H1 (cell line): ENCODE data around the gene LPP. TPM values are rescaled to one million over a fixed set of nuclear protein-coding genes. Genes with fewer than 3 reads are reported as not detected.

ENCODE experiments used
- CTCF ChIA-PET: fragments of 300-600 bp; sonication (Branson Sonifier 250); formaldehyde crosslinking; loops from one replicate; lab custom pipeline; 2021; ENCODE audit not compliant: partially characterized antibody; lab: Charles Lee
- POLR2A ChIA-PET: fragments of 300-600 bp; sonication (Branson Sonifier 250); formaldehyde crosslinking; loops from one replicate; lab custom pipeline; 2021; ENCODE audit warnings: inconsistent platforms; ENCODE audit not compliant: partially characterized antibody; lab: Charles Lee
- DNase-seq, 2 experiments: peaks; one replicate each; pipeline versions ENCODE4 v3.0.0 to v3.0.0-alpha.2; 2010 to 2022; ENCODE audit warnings: low spot score in 2 of 2, low read depth in 1 of 2, mixed read lengths in 1 of 2
- FAIRE-seq: peaks from 2 replicates; lab custom pipeline; 2011; peaks lifted over from hg19 to GRCh38; lab: Jason Lieb, UNC
- H2AFZ ChIP-seq: 2 replicates; pipeline ENCODE4 v1.8.1; 2012; ENCODE audit warnings: low read length, inconsistent platforms
- H2AK5ac ChIP-seq: 2 replicates; pipeline ENCODE4 v1.6.1; 2013; ENCODE audit warnings: low read depth, low read length
- H2BK120ac ChIP-seq: replicated peaks from 2 replicates; pipeline ENCODE3; 2013; ENCODE audit warnings: low read depth, low read length, inconsistent platforms
- H2BK12ac ChIP-seq: 2 replicates; pipeline ENCODE4 v1.6.1; 2013; ENCODE audit warnings: low read depth, low read length
- H2BK15ac ChIP-seq: 2 replicates; pipeline ENCODE4 v1.6.1; 2013; ENCODE audit warnings: low read length
- H2BK20ac ChIP-seq: 2 replicates; pipeline ENCODE4 v1.6.1; 2013; ENCODE audit warnings: low read length
- H2BK5ac ChIP-seq: 2 replicates; pipeline ENCODE4 v1.6.1; 2013; ENCODE audit warnings: low read depth, low read length
- H3K14ac ChIP-seq: 2 replicates; pipeline ENCODE4 v1.6.1; 2013; ENCODE audit warnings: inconsistent platforms; ENCODE audit not compliant: insufficient read length
- H3K18ac ChIP-seq: 2 replicates; pipeline ENCODE4 v1.6.1; 2013; ENCODE audit warnings: low read length; ENCODE audit errors: extremely low read depth
- H3K23ac ChIP-seq: 2 replicates; pipeline ENCODE4 v1.6.1; 2013; ENCODE audit warnings: inconsistent platforms; ENCODE audit not compliant: insufficient read length
- H3K23me2 ChIP-seq: 2 replicates; pipeline ENCODE4 v1.6.1; 2013; ENCODE audit warnings: low read depth, low read length
- H3K27ac ChIP-seq: 2 replicates; pipeline ENCODE4 v1.6.1; 2011; ENCODE audit warnings: low read depth, low read length, inconsistent platforms
- H3K27me3 ChIP-seq, 4 experiments: replicated peaks in 1 of 4; 1 replicate in 1 of 4; 2 replicates in 3 of 4; pipeline versions ENCODE4 v1.6.1 to v1.8.1; 2011 to 2013; ENCODE audit warnings: low read length in 3 of 4, mild to moderate bottlenecking in 3 of 4, inconsistent platforms in 2 of 4, mixed read lengths in 2 of 4, moderate library complexity in 1 of 4; ENCODE audit not compliant: control insufficient read depth in 3 of 4, insufficient read depth in 3 of 4; ENCODE audit errors: extremely low read depth in 1 of 4
- H3K36me3 ChIP-seq, 4 experiments: 2 replicates each; pipeline versions ENCODE4 v1.6.1 to v1.8.1; 2011 to 2013; ENCODE audit warnings: mild to moderate bottlenecking in 4 of 4, low read length in 3 of 4, moderate library complexity in 2 of 4, control low read depth in 1 of 4, inconsistent platforms in 1 of 4; ENCODE audit not compliant: insufficient read depth in 4 of 4, control insufficient read depth in 2 of 4
- H3K4ac ChIP-seq: replicated peaks from 2 replicates; pipeline ENCODE3; 2013; ENCODE audit warnings: low read length, low read depth, mixed read lengths, inconsistent platforms; ENCODE audit not compliant: insufficient read length
- H3K4me1 ChIP-seq, 4 experiments: replicated peaks in 1 of 4; 1 replicate in 1 of 4; 2 replicates in 3 of 4; pipeline versions ENCODE4 v1.6.1 to v1.8.1; 2011 to 2013; ENCODE audit warnings: low read length in 3 of 4, inconsistent platforms in 2 of 4, mixed read lengths in 1 of 4; ENCODE audit not compliant: insufficient read depth in 4 of 4, control insufficient read depth in 3 of 4
- H3K4me2 ChIP-seq, 2 experiments: 2 replicates each; pipeline versions ENCODE4 v1.6.1 to v1.8.1; 2011 to 2013; ENCODE audit warnings: low read depth in 2 of 2, low read length in 2 of 2, control low read depth in 1 of 2, inconsistent platforms in 1 of 2, mild to moderate bottlenecking in 1 of 2; ENCODE audit not compliant: insufficient read depth in 1 of 2
- H3K4me3 ChIP-seq, 4 experiments: fragments of 200-600, 300-600 bp in 1 of 4; sonication (generic), shearing (Covaris generic), sonication (Bioruptor Twin) in 1 of 4; 2 replicates each; pipeline versions ENCODE4 v1.5.1 to v1.8.1; 2011 to 2016; ENCODE audit warnings: low read length in 4 of 4, low read depth in 3 of 4, control low read depth in 2 of 4, inconsistent platforms in 2 of 4, mild to moderate bottlenecking in 2 of 4, mixed read lengths in 1 of 4, moderate library complexity in 1 of 4; ENCODE audit not compliant: insufficient read depth in 2 of 4; ENCODE audit errors: extremely low read depth in 1 of 4
- H3K56ac ChIP-seq: replicated peaks from 2 replicates; pipeline ENCODE3; 2013; ENCODE audit warnings: low read depth, mild to moderate bottlenecking, mixed read lengths, low read length, inconsistent platforms; ENCODE audit not compliant: insufficient read length
- H3K79me1 ChIP-seq: 2 replicates; pipeline ENCODE4 v1.6.1; 2013; ENCODE audit warnings: low read depth, low read length, control low read depth
- H3K79me2 ChIP-seq, 2 experiments: 2 replicates each; pipeline versions ENCODE4 v1.6.1 to v1.8.1; 2012 to 2013; ENCODE audit warnings: low read length in 2 of 2, mild to moderate bottlenecking in 2 of 2, inconsistent platforms in 1 of 2; ENCODE audit not compliant: insufficient read depth in 2 of 2, control insufficient read depth in 1 of 2
- H3K9ac ChIP-seq, 4 experiments: replicated peaks in 1 of 4; 1 replicate in 1 of 4; 2 replicates in 3 of 4; pipeline versions ENCODE4 v1.6.1 to v1.8.1; 2011 to 2013; ENCODE audit warnings: low read depth in 3 of 4, low read length in 3 of 4, control low read depth in 2 of 4, mild to moderate bottlenecking in 2 of 4, moderate library complexity in 2 of 4, inconsistent platforms in 1 of 4; ENCODE audit errors: extremely low read depth in 1 of 4
- H3K9me3 ChIP-seq, 2 experiments: 2 replicates each; pipeline versions ENCODE4 v1.6.1 to v1.8.1; 2012 to 2013; ENCODE audit warnings: mild to moderate bottlenecking in 2 of 2, moderate library complexity in 2 of 2, control low read depth in 1 of 2, inconsistent platforms in 1 of 2, low read depth in 1 of 2, low read length in 1 of 2, mixed read lengths in 1 of 2; ENCODE audit not compliant: insufficient read depth in 2 of 2
- H4K20me1 ChIP-seq, 2 experiments: replicated peaks in 1 of 2; 2 replicates each; pipeline versions ENCODE3 to v1.8.1; 2011 to 2013; ENCODE audit warnings: inconsistent platforms in 2 of 2, low read length in 2 of 2, mild to moderate bottlenecking in 1 of 2; ENCODE audit not compliant: insufficient read depth in 2 of 2, control insufficient read depth in 1 of 2
- H4K5ac ChIP-seq: 2 replicates; pipeline ENCODE4 v1.6.1; 2013; ENCODE audit warnings: low read length, low read depth, mixed read lengths, inconsistent platforms; ENCODE audit not compliant: insufficient read length
- H4K8ac ChIP-seq: 2 replicates; pipeline ENCODE4 v1.8.0; 2013; ENCODE audit warnings: mild to moderate bottlenecking, moderate library complexity, low read length, inconsistent platforms; ENCODE audit not compliant: insufficient read depth; ENCODE audit errors: extremely low read depth
- H4K91ac ChIP-seq: replicated peaks from 2 replicates; pipeline ENCODE3; 2013; ENCODE audit warnings: low read length, mixed read lengths, inconsistent platforms; ENCODE audit not compliant: insufficient read length
- BACH1 ChIP-seq: IDR thresholded peaks from 2 replicates; pipeline ENCODE4 v1.6.1; 2012; ENCODE audit warnings: low read length, improper control_type of control experiment
- CHD2 ChIP-seq: IDR thresholded peaks from 2 replicates; pipeline ENCODE4 v1.6.1; 2012; ENCODE audit warnings: low read length, improper control_type of control experiment
- CTCF ChIP-seq, 3 experiments: IDR thresholded peaks; 1 replicate in 2 of 3; 2 replicates in 1 of 3; pipeline versions ENCODE4 v1.5.1 to v1.6.1; 2011; ENCODE audit warnings: low read length in 3 of 3, mild to moderate bottlenecking in 3 of 3, inconsistent platforms in 2 of 3, low read depth in 1 of 3, moderate library complexity in 1 of 3; ENCODE audit not compliant: insufficient read depth in 1 of 3; ENCODE audit errors: control extremely low read depth in 1 of 3
- NANOG ChIP-seq: IDR thresholded peaks from 2 replicates; pipeline ENCODE4 v1.6.1; 2011; ENCODE audit warnings: low read length, low read depth, mild to moderate bottlenecking, inconsistent platforms; ENCODE audit not compliant: insufficient read depth, poor library complexity, severe bottlenecking
- PHF8 ChIP-seq: fragments of 200-600 bp; sonication (generic); conservative IDR thresholded peaks from 2 replicates; pipeline ENCODE4 v1.7.1; 2012; ENCODE audit warnings: low read depth, mild to moderate bottlenecking, inconsistent platforms, low read length, moderate library complexity
- RNF2 ChIP-seq: fragments of 200-900, 300-1000 bp; sonication (generic); IDR thresholded peaks from 2 replicates; pipeline ENCODE4 v1.7.1; 2016; ENCODE audit warnings: borderline replicate concordance, low read depth, mild to moderate bottlenecking, antibody characterized with exemption, low read length; ENCODE audit not compliant: poor library complexity, severe bottlenecking; ENCODE audit errors: missing control alignments
- RXRA ChIP-seq: IDR thresholded peaks from 2 replicates; pipeline ENCODE4 v1.6.1; 2011; ENCODE audit warnings: low read depth, mild to moderate bottlenecking, low read length, moderate library complexity; ENCODE audit not compliant: insufficient read depth
- SIX5 ChIP-seq: IDR thresholded peaks from 2 replicates; pipeline ENCODE4 v1.6.1; 2011; ENCODE audit warnings: mild to moderate bottlenecking, low read depth, low read length
- SP4 ChIP-seq: IDR thresholded peaks from 2 replicates; pipeline ENCODE4 v1.6.1; 2012; ENCODE audit warnings: low read length, inconsistent platforms
- SRF ChIP-seq: IDR thresholded peaks from 2 replicates; pipeline ENCODE4 v1.6.1; 2011; ENCODE audit warnings: mild to moderate bottlenecking, low read depth, low read length, moderate library complexity
- YY1 ChIP-seq: IDR thresholded peaks from 2 replicates; pipeline ENCODE4 v1.6.1; 2011; ENCODE audit warnings: low read depth, mild to moderate bottlenecking, low read length
- WGBS, 2 experiments: shearing (Covaris generic) in 1 of 2; methylation state at CpG; one replicate each; pipeline versions ENCODE4 v1.1.6 to v1.1.7; 2013 to 2015; ENCODE audit warnings: low lambda C conversion rate in 2 of 2, mixed read lengths in 2 of 2, inconsistent platforms in 1 of 2, low coverage in 1 of 2, missing lambda C conversion rate in 1 of 2; ENCODE audit not compliant: insufficient replicate concordance in 2 of 2, insufficient coverage in 1 of 2, insufficient read length in 1 of 2; ENCODE audit errors: extremely low coverage in 1 of 2, missing lambda C conversion rate in 1 of 2; 5-methylcytosine and 5-hydroxymethylcytosine counted together
- polyA plus RNA-seq, 7 experiments: library from polyadenylated mRNA; depleted of rRNA in 3 of 7; stranded (reverse) in 5 of 7; unstranded in 2 of 7; fragments of >200 nt in 5 of 7; fragments of 200-250 nt in 2 of 7; gene quantifications; 1 replicate in 5 of 7; 2 replicates in 1 of 7; 4 replicates in 1 of 7; pipeline versions ENCODE4 v1.2.1 to v1.2.3, GENCODE V29; 2011 to 2013; ENCODE audit warnings: missing spikeins in 2 of 7, mixed read lengths in 2 of 7
- total RNA-seq: library from RNA; stranded (reverse); fragmentation: NEBNext Ultra II Directional; extraction: Animal tissue kit (Norgen Biotek cat#: 25700); gene quantifications from 2 replicates; pipeline ENCODE4 v1.2.1, GENCODE V29; 2021

LPP gene
- total and polyA plus RNA-seq, 2 of the 8 experiments (the other 6 are each of a cell fraction or from before 2014, with no cell fraction given), result 10.0 to 53.3 TPM

- ChIA-PET POLR2A (interaction anchor here (0.6 kb wide), 1 partner anchor 289 kb away, joined by 4 read pairs; no protein-coding TSS in a partner anchor), CTCF (interaction anchor here (1.0 to 1.2 kb wide), 2 partner anchors 219 to 370 kb away, joined by 3 to 4 read pairs; no protein-coding TSS in a partner anchor)
- no peak overlapping the region for H3K4ac ChIP-seq
- H3K9ac ChIP-seq, result no peak overlapping the region
- no peak overlapping the region for H2AK5ac ChIP-seq
- no peaks in the 10 kb centered on the region for H3K36me3 ChIP-seq
- no peak overlapping the region for H3K27ac ChIP-seq
- DNase-seq (no peak), FAIRE-seq (no peak)
- H4K8ac ChIP-seq, result no peak overlapping the region
- no peaks in the 10 kb centered on the region for H3K79me2 ChIP-seq
- no peak overlapping the region for H3K23ac ChIP-seq
- H2BK15ac ChIP-seq, result no peak overlapping the region
- H3K4me3 ChIP-seq, result no peak overlapping the region
- H4K91ac ChIP-seq, result no peak overlapping the region
- H2BK120ac ChIP-seq, result no peak overlapping the region
- no peak overlapping the region for H2BK5ac ChIP-seq
- WGBS, 2 experiments, result 91% methylated on average over 3 of the region's 3 CpGs; no CpG with 5 or more reads in 1 of the 2 experiments
- no peak for TF ChIP-seq PHF8
- TF ChIP-seq CTCF (IDR thresholded peaks at IDR 0.05; ENCODE audit: control extremely low read depth in 1 of 3, insufficient read depth in 1 of 3, low read depth in 1 of 3, low read length in 3 of 3), result no peak
- no peak for TF ChIP-seq SP4
- no peak for TF ChIP-seq SIX5
- no peak for TF ChIP-seq BACH1
- TF ChIP-seq NANOG, result no peak
- TF ChIP-seq YY1, result no peak
- no peak for TF ChIP-seq RNF2
- no peak for TF ChIP-seq CHD2
- no peak for TF ChIP-seq SRF
- TF ChIP-seq RXRA, result no peak
- no peak overlapping the region for H2BK20ac ChIP-seq
- H3K4me1 ChIP-seq, result no peaks in the 10 kb centered on the region
- no peak overlapping the region for H4K5ac ChIP-seq
- H2AFZ ChIP-seq, result no peak overlapping the region
- no peaks in the 10 kb centered on the region for H3K79me1 ChIP-seq
- no peak overlapping the region for H3K56ac ChIP-seq
- H3K18ac ChIP-seq, result no peak overlapping the region
- no peaks in the 10 kb centered on the region for H3K9me3 ChIP-seq
- H3K23me2 ChIP-seq, result no peaks in the 10 kb centered on the region
- H2BK12ac ChIP-seq, result no peak overlapping the region
- no peaks in the 10 kb centered on the region for H4K20me1 ChIP-seq
- H3K27me3 ChIP-seq, result no peaks in the 10 kb centered on the region
- no peak overlapping the region for H3K14ac ChIP-seq
- no peak overlapping the region for H3K4me2 ChIP-seq
Observed at GRCh38 chr3:188529228-188529627, 375.3 kb downstream of the LPP start.
